Measurements from ENCODE around the gene SRGAP1.

DNA sequence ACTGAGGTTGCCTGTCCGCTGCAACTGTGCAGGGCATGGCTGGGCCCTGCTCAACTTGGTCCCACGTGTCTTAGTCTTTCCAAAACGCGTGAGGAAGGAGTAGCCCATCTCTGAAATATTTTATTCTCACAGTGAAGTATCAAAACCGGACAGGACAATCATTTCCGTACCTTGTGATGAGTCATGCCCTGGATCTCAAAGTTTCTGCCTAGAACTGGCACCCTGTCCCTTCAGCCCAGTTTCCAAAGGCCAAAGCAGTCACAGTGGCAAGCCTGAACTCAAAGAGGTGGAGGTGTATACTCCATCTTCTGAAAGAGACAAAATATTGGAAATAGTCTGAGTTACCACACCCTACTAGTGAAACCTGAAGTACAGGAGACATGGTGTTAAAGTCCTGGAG, 28.5 kb upstream of the SRGAP1 start:
- TF ChIP-seq, protein P1, sequence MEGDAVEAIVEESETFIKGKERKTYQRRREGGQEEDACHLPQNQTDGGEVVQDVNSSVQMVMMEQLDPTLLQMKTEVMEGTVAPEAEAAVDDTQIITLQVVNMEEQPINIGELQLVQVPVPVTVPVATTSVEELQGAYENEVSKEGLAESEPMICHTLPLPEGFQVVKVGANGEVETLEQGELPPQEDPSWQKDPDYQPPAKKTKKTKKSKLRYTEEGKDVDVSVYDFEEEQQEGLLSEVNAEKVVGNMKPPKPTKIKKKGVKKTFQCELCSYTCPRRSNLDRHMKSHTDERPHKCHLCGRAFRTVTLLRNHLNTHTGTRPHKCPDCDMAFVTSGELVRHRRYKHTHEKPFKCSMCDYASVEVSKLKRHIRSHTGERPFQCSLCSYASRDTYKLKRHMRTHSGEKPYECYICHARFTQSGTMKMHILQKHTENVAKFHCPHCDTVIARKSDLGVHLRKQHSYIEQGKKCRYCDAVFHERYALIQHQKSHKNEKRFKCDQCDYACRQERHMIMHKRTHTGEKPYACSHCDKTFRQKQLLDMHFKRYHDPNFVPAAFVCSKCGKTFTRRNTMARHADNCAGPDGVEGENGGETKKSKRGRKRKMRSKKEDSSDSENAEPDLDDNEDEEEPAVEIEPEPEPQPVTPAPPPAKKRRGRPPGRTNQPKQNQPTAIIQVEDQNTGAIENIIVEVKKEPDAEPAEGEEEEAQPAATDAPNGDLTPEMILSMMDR (IDR thresholded peaks at IDR 0.05), result no peak
- no peak for TF ChIP-seq POLR2AphosphoS5 (IDR thresholded peaks at IDR 0.05)
